H1 (cell line): ENCODE results near the gene SANBR. TPM values are rescaled to one million over a fixed set of nuclear protein-coding genes. Genes with fewer than 3 reads are reported as not detected.

ENCODE experiments used
- CTCF ChIA-PET: fragments of 300-600 bp; sonication (Branson Sonifier 250); formaldehyde crosslinking; loops from one replicate; lab custom pipeline; 2021; ENCODE audit not compliant: partially characterized antibody; lab: Charles Lee
- POLR2A ChIA-PET: fragments of 300-600 bp; sonication (Branson Sonifier 250); formaldehyde crosslinking; loops from one replicate; lab custom pipeline; 2021; ENCODE audit warnings: inconsistent platforms; ENCODE audit not compliant: partially characterized antibody; lab: Charles Lee
- DNase-seq, 2 experiments: peaks; one replicate each; pipeline versions ENCODE4 v3.0.0 to v3.0.0-alpha.2; 2010 to 2022; ENCODE audit warnings: low spot score in 2 of 2, low read depth in 1 of 2, mixed read lengths in 1 of 2
- FAIRE-seq: peaks from 2 replicates; lab custom pipeline; 2011; peaks lifted over from hg19 to GRCh38; lab: Jason Lieb, UNC
- H2AFZ ChIP-seq: 2 replicates; pipeline ENCODE4 v1.8.1; 2012; ENCODE audit warnings: low read length, inconsistent platforms
- H2AK5ac ChIP-seq: 2 replicates; pipeline ENCODE4 v1.6.1; 2013; ENCODE audit warnings: low read depth, low read length
- H2BK120ac ChIP-seq: replicated peaks from 2 replicates; pipeline ENCODE3; 2013; ENCODE audit warnings: low read depth, low read length, inconsistent platforms
- H2BK12ac ChIP-seq: 2 replicates; pipeline ENCODE4 v1.6.1; 2013; ENCODE audit warnings: low read depth, low read length
- H2BK15ac ChIP-seq: 2 replicates; pipeline ENCODE4 v1.6.1; 2013; ENCODE audit warnings: low read length
- H2BK20ac ChIP-seq: 2 replicates; pipeline ENCODE4 v1.6.1; 2013; ENCODE audit warnings: low read length
- H2BK5ac ChIP-seq: 2 replicates; pipeline ENCODE4 v1.6.1; 2013; ENCODE audit warnings: low read depth, low read length
- H3K14ac ChIP-seq: 2 replicates; pipeline ENCODE4 v1.6.1; 2013; ENCODE audit warnings: inconsistent platforms; ENCODE audit not compliant: insufficient read length
- H3K18ac ChIP-seq: 2 replicates; pipeline ENCODE4 v1.6.1; 2013; ENCODE audit warnings: low read length; ENCODE audit errors: extremely low read depth
- H3K23ac ChIP-seq: 2 replicates; pipeline ENCODE4 v1.6.1; 2013; ENCODE audit warnings: inconsistent platforms; ENCODE audit not compliant: insufficient read length
- H3K23me2 ChIP-seq: 2 replicates; pipeline ENCODE4 v1.6.1; 2013; ENCODE audit warnings: low read depth, low read length
- H3K27ac ChIP-seq: 2 replicates; pipeline ENCODE4 v1.6.1; 2011; ENCODE audit warnings: low read depth, low read length, inconsistent platforms
- H3K27me3 ChIP-seq, 4 experiments: replicated peaks in 1 of 4; 1 replicate in 1 of 4; 2 replicates in 3 of 4; pipeline versions ENCODE4 v1.6.1 to v1.8.1; 2011 to 2013; ENCODE audit warnings: low read length in 3 of 4, mild to moderate bottlenecking in 3 of 4, inconsistent platforms in 2 of 4, mixed read lengths in 2 of 4, moderate library complexity in 1 of 4; ENCODE audit not compliant: control insufficient read depth in 3 of 4, insufficient read depth in 3 of 4; ENCODE audit errors: extremely low read depth in 1 of 4
- H3K36me3 ChIP-seq, 4 experiments: 2 replicates each; pipeline versions ENCODE4 v1.6.1 to v1.8.1; 2011 to 2013; ENCODE audit warnings: mild to moderate bottlenecking in 4 of 4, low read length in 3 of 4, moderate library complexity in 2 of 4, control low read depth in 1 of 4, inconsistent platforms in 1 of 4; ENCODE audit not compliant: insufficient read depth in 4 of 4, control insufficient read depth in 2 of 4
- H3K4ac ChIP-seq: replicated peaks from 2 replicates; pipeline ENCODE3; 2013; ENCODE audit warnings: low read length, low read depth, mixed read lengths, inconsistent platforms; ENCODE audit not compliant: insufficient read length
- H3K4me1 ChIP-seq, 4 experiments: replicated peaks in 1 of 4; 1 replicate in 1 of 4; 2 replicates in 3 of 4; pipeline versions ENCODE4 v1.6.1 to v1.8.1; 2011 to 2013; ENCODE audit warnings: low read length in 3 of 4, inconsistent platforms in 2 of 4, mixed read lengths in 1 of 4; ENCODE audit not compliant: insufficient read depth in 4 of 4, control insufficient read depth in 3 of 4
- H3K4me2 ChIP-seq, 2 experiments: 2 replicates each; pipeline versions ENCODE4 v1.6.1 to v1.8.1; 2011 to 2013; ENCODE audit warnings: low read depth in 2 of 2, low read length in 2 of 2, control low read depth in 1 of 2, inconsistent platforms in 1 of 2, mild to moderate bottlenecking in 1 of 2; ENCODE audit not compliant: insufficient read depth in 1 of 2
- H3K4me3 ChIP-seq, 4 experiments: fragments of 200-600, 300-600 bp in 1 of 4; sonication (generic), shearing (Covaris generic), sonication (Bioruptor Twin) in 1 of 4; 2 replicates each; pipeline versions ENCODE4 v1.5.1 to v1.8.1; 2011 to 2016; ENCODE audit warnings: low read length in 4 of 4, low read depth in 3 of 4, control low read depth in 2 of 4, inconsistent platforms in 2 of 4, mild to moderate bottlenecking in 2 of 4, mixed read lengths in 1 of 4, moderate library complexity in 1 of 4; ENCODE audit not compliant: insufficient read depth in 2 of 4; ENCODE audit errors: extremely low read depth in 1 of 4
- H3K56ac ChIP-seq: replicated peaks from 2 replicates; pipeline ENCODE3; 2013; ENCODE audit warnings: low read depth, mild to moderate bottlenecking, mixed read lengths, low read length, inconsistent platforms; ENCODE audit not compliant: insufficient read length
- H3K79me1 ChIP-seq: 2 replicates; pipeline ENCODE4 v1.6.1; 2013; ENCODE audit warnings: low read depth, low read length, control low read depth
- H3K79me2 ChIP-seq, 2 experiments: 2 replicates each; pipeline versions ENCODE4 v1.6.1 to v1.8.1; 2012 to 2013; ENCODE audit warnings: low read length in 2 of 2, mild to moderate bottlenecking in 2 of 2, inconsistent platforms in 1 of 2; ENCODE audit not compliant: insufficient read depth in 2 of 2, control insufficient read depth in 1 of 2
- H3K9ac ChIP-seq, 4 experiments: replicated peaks in 1 of 4; 1 replicate in 1 of 4; 2 replicates in 3 of 4; pipeline versions ENCODE4 v1.6.1 to v1.8.1; 2011 to 2013; ENCODE audit warnings: low read depth in 3 of 4, low read length in 3 of 4, control low read depth in 2 of 4, mild to moderate bottlenecking in 2 of 4, moderate library complexity in 2 of 4, inconsistent platforms in 1 of 4; ENCODE audit errors: extremely low read depth in 1 of 4
- H3K9me3 ChIP-seq, 2 experiments: 2 replicates each; pipeline versions ENCODE4 v1.6.1 to v1.8.1; 2012 to 2013; ENCODE audit warnings: mild to moderate bottlenecking in 2 of 2, moderate library complexity in 2 of 2, control low read depth in 1 of 2, inconsistent platforms in 1 of 2, low read depth in 1 of 2, low read length in 1 of 2, mixed read lengths in 1 of 2; ENCODE audit not compliant: insufficient read depth in 2 of 2
- H4K20me1 ChIP-seq, 2 experiments: replicated peaks in 1 of 2; 2 replicates each; pipeline versions ENCODE3 to v1.8.1; 2011 to 2013; ENCODE audit warnings: inconsistent platforms in 2 of 2, low read length in 2 of 2, mild to moderate bottlenecking in 1 of 2; ENCODE audit not compliant: insufficient read depth in 2 of 2, control insufficient read depth in 1 of 2
- H4K5ac ChIP-seq: 2 replicates; pipeline ENCODE4 v1.6.1; 2013; ENCODE audit warnings: low read length, low read depth, mixed read lengths, inconsistent platforms; ENCODE audit not compliant: insufficient read length
- H4K8ac ChIP-seq: 2 replicates; pipeline ENCODE4 v1.8.0; 2013; ENCODE audit warnings: mild to moderate bottlenecking, moderate library complexity, low read length, inconsistent platforms; ENCODE audit not compliant: insufficient read depth; ENCODE audit errors: extremely low read depth
- H4K91ac ChIP-seq: replicated peaks from 2 replicates; pipeline ENCODE3; 2013; ENCODE audit warnings: low read length, mixed read lengths, inconsistent platforms; ENCODE audit not compliant: insufficient read length
- EP300 ChIP-seq, 2 experiments: IDR thresholded peaks; 1 replicate in 1 of 2; 2 replicates in 1 of 2; pipeline ENCODE4 v1.6.1; 2011 to 2012; ENCODE audit warnings: low read depth in 2 of 2, low read length in 2 of 2, mild to moderate bottlenecking in 2 of 2, borderline replicate concordance in 1 of 2, inconsistent platforms in 1 of 2, moderate library complexity in 1 of 2
- JUND ChIP-seq: IDR thresholded peaks from 2 replicates; pipeline ENCODE4 v1.6.1; 2011; ENCODE audit warnings: mild to moderate bottlenecking, improper control_type of control experiment, low read length
- NANOG ChIP-seq: IDR thresholded peaks from 2 replicates; pipeline ENCODE4 v1.6.1; 2011; ENCODE audit warnings: low read length, low read depth, mild to moderate bottlenecking, inconsistent platforms; ENCODE audit not compliant: insufficient read depth, poor library complexity, severe bottlenecking
- WGBS, 2 experiments: shearing (Covaris generic) in 1 of 2; methylation state at CpG; one replicate each; pipeline versions ENCODE4 v1.1.6 to v1.1.7; 2013 to 2015; ENCODE audit warnings: low lambda C conversion rate in 2 of 2, mixed read lengths in 2 of 2, inconsistent platforms in 1 of 2, low coverage in 1 of 2, missing lambda C conversion rate in 1 of 2; ENCODE audit not compliant: insufficient replicate concordance in 2 of 2, insufficient coverage in 1 of 2, insufficient read length in 1 of 2; ENCODE audit errors: extremely low coverage in 1 of 2, missing lambda C conversion rate in 1 of 2; 5-methylcytosine and 5-hydroxymethylcytosine counted together
- polyA plus RNA-seq, 7 experiments: library from polyadenylated mRNA; depleted of rRNA in 3 of 7; stranded (reverse) in 5 of 7; unstranded in 2 of 7; fragments of >200 nt in 5 of 7; fragments of 200-250 nt in 2 of 7; gene quantifications; 1 replicate in 5 of 7; 2 replicates in 1 of 7; 4 replicates in 1 of 7; pipeline versions ENCODE4 v1.2.1 to v1.2.3, GENCODE V29; 2011 to 2013; ENCODE audit warnings: missing spikeins in 2 of 7, mixed read lengths in 2 of 7
- total RNA-seq: library from RNA; stranded (reverse); fragmentation: NEBNext Ultra II Directional; extraction: Animal tissue kit (Norgen Biotek cat#: 25700); gene quantifications from 2 replicates; pipeline ENCODE4 v1.2.1, GENCODE V29; 2021
- TF ChIP-seq, protein P1 (sequence below): IDR thresholded peaks from 2 replicates; pipeline ENCODE4 v1.6.1; 2011; ENCODE audit warnings: low read length, improper control_type of control experiment
- TF ChIP-seq, protein P2 (sequence below): IDR thresholded peaks from 2 replicates; pipeline ENCODE4 v1.6.1; 2011; ENCODE audit warnings: low read depth, mild to moderate bottlenecking, low read length; ENCODE audit not compliant: insufficient read depth

Gene SANBR
- total and polyA plus RNA-seq, 2 of the 8 experiments (the other 6 are each of a cell fraction or from before 2014, with no cell fraction given) = 3.4 to 12.1 TPM

DNA sequence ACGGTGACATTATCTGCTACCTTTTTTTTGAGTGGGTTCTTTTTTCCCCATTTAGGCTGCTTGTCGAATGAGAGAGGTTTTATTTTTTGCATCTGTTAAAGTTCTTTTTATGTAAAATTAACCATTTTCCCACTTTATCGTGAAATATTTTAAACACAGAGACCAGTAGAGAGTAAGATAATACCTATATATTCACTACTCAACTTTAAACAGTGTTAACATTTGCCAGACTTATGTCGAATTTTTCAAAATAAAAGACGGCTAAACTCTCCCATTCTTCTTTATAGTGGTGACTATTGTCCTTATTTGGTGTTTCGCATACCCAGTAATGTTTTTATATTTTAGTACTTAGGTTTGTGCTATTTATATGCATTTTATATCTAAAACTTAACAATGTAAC is 46.9 kb upstream of the SANBR start:
- H3K18ac ChIP-seq = no peak overlapping the region
- no peak overlapping the region for H3K27ac ChIP-seq

More for the DNA sequence above, 46.9 kb upstream of the SANBR start:
- Histone ChIP-seq H3K56ac (no peak overlapping the region), H3K4me1 (peaks cover 0 to 3% (median 0%) of the 10 kb centered on the region in 4 experiments; a peak in 1 of 7 replicates), H4K20me1 (no peaks in the 10 kb centered on the region), H4K91ac (no peak overlapping the region), H2AFZ (no peak overlapping the region), H2BK12ac (no peak overlapping the region), H3K14ac (no peak overlapping the region), H3K79me2 (peaks cover 0 to 49% of the 10 kb centered on the region in 2 experiments; a peak in 2 of 4 replicates), H4K5ac (no peak overlapping the region), H3K9me3 (no peaks in the 10 kb centered on the region), H3K27me3 (no peaks in the 10 kb centered on the region), H2BK15ac (no peak overlapping the region), H2AK5ac (no peak overlapping the region), H3K4me2 (peak overlapping the region; percentile 65 to 74), H2BK120ac (no peak overlapping the region), H3K23me2 (peaks cover 3% of the 10 kb centered on the region; the same call in 1 of the 2 replicates), H3K79me1 (peaks cover 4% of the 10 kb centered on the region), H2BK5ac (no peak overlapping the region), H3K4me3 (peak overlapping the region; percentile 76 to 100 (median 90)), H2BK20ac (no peak overlapping the region), H3K4ac (no peak overlapping the region), H4K8ac (no peak overlapping the region), H3K36me3 (0 out of 8 replicates have a peak, but pooled peaks cover 0 to 4% (median 0%) of the 10 kb centered on the region in 4 experiments), H3K9ac (peak overlapping the region in 2 of 4 experiments; percentile 55 to 91; a peak in 4 of 7 replicates), H3K23ac (no peak overlapping the region)
- TF ChIP-seq EP300 (IDR thresholded peaks at IDR 0.05; ENCODE audit: borderline replicate concordance in 1 of 2, low read depth in 2 of 2, low read length in 2 of 2) = no peak
- no peak for TF ChIP-seq NANOG
- TF ChIP-seq JUND = no peak
- TF ChIP-seq, protein P1, sequence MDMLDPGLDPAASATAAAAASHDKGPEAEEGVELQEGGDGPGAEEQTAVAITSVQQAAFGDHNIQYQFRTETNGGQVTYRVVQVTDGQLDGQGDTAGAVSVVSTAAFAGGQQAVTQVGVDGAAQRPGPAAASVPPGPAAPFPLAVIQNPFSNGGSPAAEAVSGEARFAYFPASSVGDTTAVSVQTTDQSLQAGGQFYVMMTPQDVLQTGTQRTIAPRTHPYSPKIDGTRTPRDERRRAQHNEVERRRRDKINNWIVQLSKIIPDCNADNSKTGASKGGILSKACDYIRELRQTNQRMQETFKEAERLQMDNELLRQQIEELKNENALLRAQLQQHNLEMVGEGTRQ = no peak
- TF ChIP-seq, protein P2, sequence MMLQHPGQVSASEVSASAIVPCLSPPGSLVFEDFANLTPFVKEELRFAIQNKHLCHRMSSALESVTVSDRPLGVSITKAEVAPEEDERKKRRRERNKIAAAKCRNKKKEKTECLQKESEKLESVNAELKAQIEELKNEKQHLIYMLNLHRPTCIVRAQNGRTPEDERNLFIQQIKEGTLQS = no peak
- FAIRE-seq (no peak), DNase-seq (no peak)
- ChIA-PET POLR2A (no interaction called here), CTCF (no interaction called here)
- WGBS, 2 experiments = 62% methylated on average over 6 of the region's 6 CpGs; no CpG with 5 or more reads in 1 of the 2 experiments
